ENCODE data around the gene RAPGEF1.

DNA sequence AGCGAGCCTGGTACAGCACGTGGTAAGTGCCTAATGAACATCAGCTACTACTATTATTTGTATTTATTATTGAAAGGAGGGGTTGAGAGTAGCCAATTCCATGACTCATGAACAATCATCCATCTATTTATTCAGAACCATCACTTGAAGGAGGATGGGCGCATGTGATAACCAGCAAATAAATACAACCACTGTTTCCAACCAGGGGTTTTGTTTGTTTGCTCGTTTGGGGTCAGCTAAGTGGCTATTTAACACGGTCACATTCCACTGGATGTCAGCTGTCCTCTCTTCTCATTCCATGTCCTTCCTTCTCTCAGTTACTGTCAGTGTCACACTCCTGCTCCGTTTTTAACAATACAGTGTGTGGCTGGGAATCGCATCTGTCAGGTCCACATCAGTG is 8.6 kb downstream of the RAPGEF1 start:
- TF ChIP-seq, protein P1, sequence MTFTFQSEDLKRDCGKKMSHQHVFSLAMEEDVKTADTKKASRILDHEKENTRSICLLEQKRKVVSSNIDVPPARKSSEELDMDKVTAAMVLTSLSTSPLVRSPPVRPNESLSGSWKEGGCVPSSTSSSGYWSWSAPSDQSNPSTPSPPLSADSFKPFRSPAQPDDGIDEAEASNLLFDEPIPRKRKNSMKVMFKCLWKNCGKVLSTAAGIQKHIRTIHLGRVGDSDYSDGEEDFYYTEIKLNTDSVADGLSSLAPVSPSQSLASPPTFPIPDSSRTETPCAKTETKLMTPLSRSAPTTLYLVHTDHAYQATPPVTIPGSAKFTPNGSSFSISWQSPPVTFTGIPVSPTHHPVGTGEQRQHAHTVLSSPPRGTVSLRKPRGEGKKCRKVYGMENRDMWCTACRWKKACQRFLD (tag by site-specific recombination; IDR thresholded peaks at IDR 0.05): no peak
- no peak for TF ChIP-seq ZNF830 (tag by site-specific recombination; IDR thresholded peaks at IDR 0.05; ENCODE audit: low read depth)
- TF ChIP-seq, protein P2, sequence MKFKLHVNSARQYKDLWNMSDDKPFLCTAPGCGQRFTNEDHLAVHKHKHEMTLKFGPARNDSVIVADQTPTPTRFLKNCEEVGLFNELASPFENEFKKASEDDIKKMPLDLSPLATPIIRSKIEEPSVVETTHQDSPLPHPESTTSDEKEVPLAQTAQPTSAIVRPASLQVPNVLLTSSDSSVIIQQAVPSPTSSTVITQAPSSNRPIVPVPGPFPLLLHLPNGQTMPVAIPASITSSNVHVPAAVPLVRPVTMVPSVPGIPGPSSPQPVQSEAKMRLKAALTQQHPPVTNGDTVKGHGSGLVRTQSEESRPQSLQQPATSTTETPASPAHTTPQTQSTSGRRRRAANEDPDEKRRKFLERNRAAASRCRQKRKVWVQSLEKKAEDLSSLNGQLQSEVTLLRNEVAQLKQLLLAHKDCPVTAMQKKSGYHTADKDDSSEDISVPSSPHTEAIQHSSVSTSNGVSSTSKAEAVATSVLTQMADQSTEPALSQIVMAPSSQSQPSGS (tag by site-specific recombination; IDR thresholded peaks at IDR 0.05; ENCODE audit: low read depth): no peak
- TF ChIP-seq, protein P3, sequence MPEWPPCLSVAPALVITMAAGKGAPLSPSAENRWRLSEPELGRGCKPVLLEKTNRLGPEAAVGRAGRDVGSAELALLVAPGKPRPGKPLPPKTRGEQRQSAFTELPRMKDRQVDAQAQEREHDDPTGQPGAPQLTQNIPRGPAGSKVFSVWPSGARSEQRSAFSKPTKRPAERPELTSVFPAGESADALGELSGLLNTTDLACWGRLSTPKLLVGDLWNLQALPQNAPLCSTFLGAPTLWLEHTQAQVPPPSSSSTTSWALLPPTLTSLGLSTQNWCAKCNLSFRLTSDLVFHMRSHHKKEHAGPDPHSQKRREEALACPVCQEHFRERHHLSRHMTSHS (tag by site-specific recombination; IDR thresholded peaks at IDR 0.05): no peak
- no peak for TF ChIP-seq OVOL3 (tag by site-specific recombination; IDR thresholded peaks at IDR 0.05)
- TF ChIP-seq, protein P4, sequence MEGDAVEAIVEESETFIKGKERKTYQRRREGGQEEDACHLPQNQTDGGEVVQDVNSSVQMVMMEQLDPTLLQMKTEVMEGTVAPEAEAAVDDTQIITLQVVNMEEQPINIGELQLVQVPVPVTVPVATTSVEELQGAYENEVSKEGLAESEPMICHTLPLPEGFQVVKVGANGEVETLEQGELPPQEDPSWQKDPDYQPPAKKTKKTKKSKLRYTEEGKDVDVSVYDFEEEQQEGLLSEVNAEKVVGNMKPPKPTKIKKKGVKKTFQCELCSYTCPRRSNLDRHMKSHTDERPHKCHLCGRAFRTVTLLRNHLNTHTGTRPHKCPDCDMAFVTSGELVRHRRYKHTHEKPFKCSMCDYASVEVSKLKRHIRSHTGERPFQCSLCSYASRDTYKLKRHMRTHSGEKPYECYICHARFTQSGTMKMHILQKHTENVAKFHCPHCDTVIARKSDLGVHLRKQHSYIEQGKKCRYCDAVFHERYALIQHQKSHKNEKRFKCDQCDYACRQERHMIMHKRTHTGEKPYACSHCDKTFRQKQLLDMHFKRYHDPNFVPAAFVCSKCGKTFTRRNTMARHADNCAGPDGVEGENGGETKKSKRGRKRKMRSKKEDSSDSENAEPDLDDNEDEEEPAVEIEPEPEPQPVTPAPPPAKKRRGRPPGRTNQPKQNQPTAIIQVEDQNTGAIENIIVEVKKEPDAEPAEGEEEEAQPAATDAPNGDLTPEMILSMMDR (tag by site-specific recombination; IDR thresholded peaks at IDR 0.05): no peak
- no peak for TF ChIP-seq ZNF514 (tag by site-specific recombination; IDR thresholded peaks at IDR 0.05)
- no peak for TF ChIP-seq ZNF664 (tag by site-specific recombination; IDR thresholded peaks at IDR 0.05)
- TF ChIP-seq, protein P5, sequence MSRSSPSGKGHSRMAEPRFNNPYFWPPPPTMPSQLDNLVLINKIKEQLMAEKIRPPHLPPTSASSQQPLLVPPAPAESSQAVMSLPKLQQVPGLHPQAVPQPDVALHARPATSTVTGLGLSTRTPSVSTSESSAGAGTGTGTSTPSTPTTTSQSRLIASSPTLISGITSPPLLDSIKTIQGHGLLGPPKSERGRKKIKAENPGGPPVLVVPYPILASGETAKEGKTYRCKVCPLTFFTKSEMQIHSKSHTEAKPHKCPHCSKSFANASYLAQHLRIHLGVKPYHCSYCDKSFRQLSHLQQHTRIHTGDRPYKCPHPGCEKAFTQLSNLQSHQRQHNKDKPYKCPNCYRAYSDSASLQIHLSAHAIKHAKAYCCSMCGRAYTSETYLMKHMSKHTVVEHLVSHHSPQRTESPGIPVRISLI (tag by site-specific recombination; IDR thresholded peaks at IDR 0.05): no peak
- TF ChIP-seq, protein P6, sequence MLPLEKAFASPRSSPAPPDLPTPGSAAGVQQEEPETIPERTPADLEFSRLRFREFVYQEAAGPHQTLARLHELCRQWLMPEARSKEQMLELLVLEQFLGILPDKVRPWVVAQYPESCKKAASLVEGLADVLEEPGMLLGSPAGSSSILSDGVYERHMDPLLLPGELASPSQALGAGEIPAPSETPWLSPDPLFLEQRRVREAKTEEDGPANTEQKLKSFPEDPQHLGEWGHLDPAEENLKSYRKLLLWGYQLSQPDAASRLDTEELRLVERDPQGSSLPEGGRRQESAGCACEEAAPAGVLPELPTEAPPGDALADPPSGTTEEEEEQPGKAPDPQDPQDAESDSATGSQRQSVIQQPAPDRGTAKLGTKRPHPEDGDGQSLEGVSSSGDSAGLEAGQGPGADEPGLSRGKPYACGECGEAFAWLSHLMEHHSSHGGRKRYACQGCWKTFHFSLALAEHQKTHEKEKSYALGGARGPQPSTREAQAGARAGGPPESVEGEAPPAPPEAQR (tag by site-specific recombination; IDR thresholded peaks at IDR 0.05): no peak
- TF ChIP-seq ZNF654 (tag by site-specific recombination; IDR thresholded peaks at IDR 0.05; ENCODE audit: low read depth): no peak
- no peak for TF ChIP-seq YY1 (tag by site-specific recombination; IDR thresholded peaks at IDR 0.05)
- TF ChIP-seq ZNF558 (tag by site-specific recombination; IDR thresholded peaks at IDR 0.05): no peak
- TF ChIP-seq, protein P7, sequence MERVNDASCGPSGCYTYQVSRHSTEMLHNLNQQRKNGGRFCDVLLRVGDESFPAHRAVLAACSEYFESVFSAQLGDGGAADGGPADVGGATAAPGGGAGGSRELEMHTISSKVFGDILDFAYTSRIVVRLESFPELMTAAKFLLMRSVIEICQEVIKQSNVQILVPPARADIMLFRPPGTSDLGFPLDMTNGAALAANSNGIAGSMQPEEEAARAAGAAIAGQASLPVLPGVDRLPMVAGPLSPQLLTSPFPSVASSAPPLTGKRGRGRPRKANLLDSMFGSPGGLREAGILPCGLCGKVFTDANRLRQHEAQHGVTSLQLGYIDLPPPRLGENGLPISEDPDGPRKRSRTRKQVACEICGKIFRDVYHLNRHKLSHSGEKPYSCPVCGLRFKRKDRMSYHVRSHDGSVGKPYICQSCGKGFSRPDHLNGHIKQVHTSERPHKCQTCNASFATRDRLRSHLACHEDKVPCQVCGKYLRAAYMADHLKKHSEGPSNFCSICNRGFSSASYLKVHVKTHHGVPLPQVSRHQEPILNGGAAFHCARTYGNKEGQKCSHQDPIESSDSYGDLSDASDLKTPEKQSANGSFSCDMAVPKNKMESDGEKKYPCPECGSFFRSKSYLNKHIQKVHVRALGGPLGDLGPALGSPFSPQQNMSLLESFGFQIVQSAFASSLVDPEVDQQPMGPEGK (tag by site-specific recombination; IDR thresholded peaks at IDR 0.05): no peak
